B cell (primary cell): ENCODE measurements around the gene PRDX2.

ENCODE experiments used
- EZH2 ChIP-seq: IDR thresholded peaks from 2 replicates; pipeline ENCODE4 v1.6.1; 2012; ENCODE audit warnings: borderline replicate concordance, low read depth, mild to moderate bottlenecking, moderate library complexity, low read length; ENCODE audit not compliant: insufficient read depth, poor library complexity, severe bottlenecking
- TF ChIP-seq, protein P1 (sequence below): fragments of 200-600 bp; IDR thresholded peaks from one replicate; pipeline ENCODE4 v1.8.0; 2022; ENCODE audit warnings: antibody characterized with exemption, mild to moderate bottlenecking

DNA sequence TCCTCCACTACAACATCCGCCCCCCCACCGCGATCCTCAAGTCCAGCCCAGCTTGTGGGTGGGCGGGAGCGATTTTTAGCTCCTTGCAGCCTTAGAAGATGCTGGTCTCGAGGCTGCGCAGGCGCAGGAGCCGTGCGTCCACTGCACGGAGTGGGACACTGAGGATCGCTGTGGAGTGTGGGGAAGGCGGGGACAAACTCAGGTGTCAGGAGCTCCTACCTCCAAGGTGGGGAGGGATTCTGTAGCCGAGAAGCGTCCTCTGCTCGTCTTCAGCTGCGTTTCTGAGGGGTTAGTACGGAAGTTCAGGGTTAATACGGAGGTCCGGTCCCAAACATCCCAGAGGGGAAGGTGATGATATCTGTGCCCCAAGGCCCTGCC lies 33.0 kb upstream of the PRDX2 start, which contains the start of gene RTBDN:
- TF ChIP-seq, protein P1, sequence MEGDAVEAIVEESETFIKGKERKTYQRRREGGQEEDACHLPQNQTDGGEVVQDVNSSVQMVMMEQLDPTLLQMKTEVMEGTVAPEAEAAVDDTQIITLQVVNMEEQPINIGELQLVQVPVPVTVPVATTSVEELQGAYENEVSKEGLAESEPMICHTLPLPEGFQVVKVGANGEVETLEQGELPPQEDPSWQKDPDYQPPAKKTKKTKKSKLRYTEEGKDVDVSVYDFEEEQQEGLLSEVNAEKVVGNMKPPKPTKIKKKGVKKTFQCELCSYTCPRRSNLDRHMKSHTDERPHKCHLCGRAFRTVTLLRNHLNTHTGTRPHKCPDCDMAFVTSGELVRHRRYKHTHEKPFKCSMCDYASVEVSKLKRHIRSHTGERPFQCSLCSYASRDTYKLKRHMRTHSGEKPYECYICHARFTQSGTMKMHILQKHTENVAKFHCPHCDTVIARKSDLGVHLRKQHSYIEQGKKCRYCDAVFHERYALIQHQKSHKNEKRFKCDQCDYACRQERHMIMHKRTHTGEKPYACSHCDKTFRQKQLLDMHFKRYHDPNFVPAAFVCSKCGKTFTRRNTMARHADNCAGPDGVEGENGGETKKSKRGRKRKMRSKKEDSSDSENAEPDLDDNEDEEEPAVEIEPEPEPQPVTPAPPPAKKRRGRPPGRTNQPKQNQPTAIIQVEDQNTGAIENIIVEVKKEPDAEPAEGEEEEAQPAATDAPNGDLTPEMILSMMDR, result no peak
- TF ChIP-seq EZH2, result no peak
